ENCODE results near the gene CBFB.
A peak's percentile ranks its signal among the peaks of the same experiment; 100 is the strongest.
"Not testable (repeated sequence)": the region's sequence is repeated elsewhere in the genome, so short reads cannot be mapped to it uniquely, and the experiment has no call there.

The CBFB gene

GRCh38 chr16:67017421-67017750 is 11.6 kb upstream of the CBFB start:
- no peak for DNase-seq

DNA sequence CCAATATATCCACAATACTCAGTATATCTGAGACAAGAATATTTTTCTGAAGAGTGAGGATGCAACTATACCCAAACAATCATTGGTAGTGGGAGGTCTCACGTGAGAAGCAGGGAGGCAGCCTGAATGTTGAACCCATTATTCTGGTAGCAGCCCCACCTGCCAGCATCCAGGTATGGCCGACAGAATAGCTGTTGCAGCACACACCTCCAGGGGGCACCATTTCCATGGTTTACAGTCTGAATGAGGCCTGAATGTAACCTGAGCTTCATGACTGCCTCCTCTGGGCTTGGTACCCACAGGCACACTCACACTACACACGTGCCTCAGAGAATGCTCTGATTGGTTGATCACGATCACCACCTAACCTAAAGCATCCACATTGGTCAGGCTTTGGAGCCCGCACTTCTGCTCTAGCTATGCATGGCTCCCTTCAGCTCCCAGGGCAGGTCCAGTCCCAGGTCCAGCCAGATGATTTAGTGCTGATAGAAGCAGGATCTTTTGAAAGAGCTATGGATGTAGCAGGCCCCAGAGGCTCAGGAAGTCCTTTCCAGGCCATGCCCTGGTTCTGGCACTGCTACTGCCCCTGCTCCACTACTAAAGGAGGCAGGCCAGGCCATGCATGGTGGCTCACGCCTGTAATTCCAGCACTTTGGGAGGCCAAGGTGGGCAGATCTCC is 11.0 kb upstream of the CBFB start:
- DNase-seq: peak; percentile 91

- DNase-seq: no peak
Observed at GRCh38 chr16:67019171-67019570, 9.8 kb upstream of the CBFB start.

DNA sequence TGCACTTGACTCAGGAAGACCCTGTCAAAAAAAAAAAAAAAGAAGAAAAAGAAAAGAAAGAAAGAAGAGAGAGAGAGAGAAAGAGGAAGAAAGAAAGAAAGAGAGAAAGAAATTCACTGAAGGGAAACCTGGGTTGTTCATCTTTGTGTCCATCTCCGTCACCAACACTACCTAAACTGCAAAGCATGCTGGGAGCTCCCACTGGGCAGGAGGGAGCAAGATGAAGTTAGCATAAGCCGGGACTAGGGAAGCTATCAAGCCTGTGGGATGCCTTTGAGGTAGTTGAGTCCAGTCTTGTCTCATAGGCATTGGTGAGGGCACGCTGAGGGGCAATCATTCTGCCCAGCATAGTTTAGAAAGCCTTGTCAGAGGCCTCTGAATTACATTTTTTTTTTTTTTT is 7.6 kb upstream of the CBFB start:
- DNase-seq: no peak

DNA sequence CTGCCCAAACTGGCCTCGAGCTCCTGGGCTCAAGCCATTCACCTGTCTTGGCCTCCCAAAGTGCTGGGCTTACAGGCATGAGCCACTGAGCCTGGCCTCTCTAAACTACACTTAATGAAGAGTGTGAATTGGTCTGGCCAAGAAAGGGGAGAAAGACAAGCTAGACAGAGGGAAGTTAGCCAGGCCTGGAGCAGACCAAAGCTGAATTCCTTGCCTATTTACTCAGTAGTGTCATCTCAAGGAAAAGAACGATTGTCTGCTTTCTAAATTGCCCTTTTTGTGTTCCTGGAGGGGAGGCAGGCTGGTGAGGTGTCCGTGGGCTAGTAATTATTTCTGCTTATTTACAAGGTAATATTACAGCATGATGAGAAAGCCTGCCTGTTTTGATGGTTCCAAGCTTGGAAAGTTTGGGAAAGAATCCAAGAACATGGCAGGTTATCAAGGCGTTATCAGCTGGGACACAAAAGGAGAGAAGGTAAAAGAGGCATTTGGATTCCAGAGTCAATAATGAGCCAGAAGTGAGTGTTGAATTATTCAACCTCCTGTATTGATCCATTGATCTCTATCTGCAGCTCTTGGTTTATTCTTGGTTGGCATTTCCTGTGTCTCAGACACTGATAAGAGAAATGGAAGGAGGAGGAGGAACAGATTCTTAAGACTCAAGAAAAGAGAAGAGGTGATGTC is 6.3 kb upstream of the CBFB start:
- DNase-seq: no peak

DNA sequence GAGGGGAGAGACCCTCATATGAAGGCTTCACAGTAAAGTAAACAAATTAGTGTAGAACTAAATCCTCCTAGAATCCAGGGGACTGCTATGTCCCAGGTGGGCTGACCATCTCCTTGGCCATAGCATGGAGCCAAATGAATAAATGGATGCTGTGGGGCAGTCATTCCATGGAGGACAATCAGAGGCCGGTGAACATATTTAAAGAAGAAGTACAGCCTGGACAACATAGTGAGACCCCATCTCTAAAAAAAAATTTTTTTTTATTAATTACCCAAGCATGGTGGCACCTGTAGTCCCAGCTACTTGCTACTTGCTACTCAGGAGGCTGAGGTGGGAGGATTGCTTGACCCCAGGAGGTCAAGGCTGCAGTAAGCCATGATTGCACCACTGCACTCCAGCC is 5.3 kb upstream of the CBFB start:
- no peak for DNase-seq

GRCh38 chr16:67024384-67025209 is 4.4 kb upstream of the CBFB start:
- DNase-seq: no peak

DNA sequence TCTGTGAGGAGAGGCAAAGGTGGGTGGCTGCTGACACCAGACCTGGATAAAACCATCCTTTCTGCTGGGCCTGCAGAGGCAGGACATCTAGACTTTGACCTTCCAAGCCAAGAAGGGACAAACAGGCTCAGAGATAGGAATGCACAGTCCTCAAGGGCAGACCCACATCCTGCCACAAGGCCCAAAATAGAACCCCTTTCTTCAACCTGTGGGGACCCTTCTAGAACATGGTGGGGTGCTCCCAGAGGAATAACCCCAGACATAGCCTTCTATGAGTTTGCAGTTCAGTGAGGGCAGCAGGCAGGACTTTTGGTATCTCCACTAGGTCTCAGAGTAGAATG is 3.8 kb upstream of the CBFB start:
- DNase-seq: no peak

GRCh38 chr16:67026570-67026969 is 2.4 kb upstream of the CBFB start:
- no peak for DNase-seq

GRCh38 chr16:67027046-67027445 is 1.9 kb upstream of the CBFB start:
- DNase-seq: no peak

- no peak for DNase-seq
Observed at GRCh38 chr16:67028167-67028695, 718 bp upstream of the CBFB start.

DNA sequence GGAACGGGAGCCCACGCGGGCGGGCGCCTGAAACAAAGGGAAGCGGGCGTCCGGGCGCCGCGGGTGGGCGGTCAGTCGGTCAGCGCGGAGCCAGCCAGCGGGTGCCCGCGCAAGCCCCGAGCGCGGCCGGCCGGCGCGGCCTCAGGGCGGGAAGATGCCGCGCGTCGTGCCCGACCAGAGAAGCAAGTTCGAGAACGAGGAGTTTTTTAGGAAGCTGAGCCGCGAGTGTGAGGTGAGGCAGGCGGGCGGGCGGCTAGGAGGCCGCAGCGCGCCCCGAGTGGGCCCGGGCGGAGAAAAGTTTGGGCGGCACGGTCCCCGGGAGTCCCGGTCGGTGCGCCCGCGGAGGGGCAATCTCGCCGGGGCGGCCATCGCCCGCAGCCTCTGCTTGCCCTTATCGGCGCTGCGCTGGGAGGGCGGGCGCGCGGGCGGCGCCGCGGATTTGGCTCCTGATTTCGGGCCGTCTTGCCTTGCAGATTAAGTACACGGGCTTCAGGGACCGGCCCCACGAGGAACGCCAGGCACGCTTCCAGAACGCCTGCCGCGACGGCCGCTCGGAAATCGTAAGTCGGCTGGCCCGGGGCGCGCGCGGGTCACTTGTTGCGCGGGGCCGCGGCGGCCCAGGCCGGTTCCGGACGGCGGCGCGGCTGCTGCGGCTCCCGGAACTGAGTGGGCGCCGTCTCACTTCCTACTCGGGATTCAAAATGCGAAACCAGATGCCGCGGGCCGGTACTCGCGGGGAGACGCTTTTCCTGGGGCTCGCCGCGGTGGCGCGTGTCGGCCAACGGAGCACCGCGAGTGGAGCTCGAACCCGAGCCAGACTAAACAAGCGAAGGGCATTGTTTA is 526 bp downstream of the CBFB start:
- no peak for DNase-seq

DNA sequence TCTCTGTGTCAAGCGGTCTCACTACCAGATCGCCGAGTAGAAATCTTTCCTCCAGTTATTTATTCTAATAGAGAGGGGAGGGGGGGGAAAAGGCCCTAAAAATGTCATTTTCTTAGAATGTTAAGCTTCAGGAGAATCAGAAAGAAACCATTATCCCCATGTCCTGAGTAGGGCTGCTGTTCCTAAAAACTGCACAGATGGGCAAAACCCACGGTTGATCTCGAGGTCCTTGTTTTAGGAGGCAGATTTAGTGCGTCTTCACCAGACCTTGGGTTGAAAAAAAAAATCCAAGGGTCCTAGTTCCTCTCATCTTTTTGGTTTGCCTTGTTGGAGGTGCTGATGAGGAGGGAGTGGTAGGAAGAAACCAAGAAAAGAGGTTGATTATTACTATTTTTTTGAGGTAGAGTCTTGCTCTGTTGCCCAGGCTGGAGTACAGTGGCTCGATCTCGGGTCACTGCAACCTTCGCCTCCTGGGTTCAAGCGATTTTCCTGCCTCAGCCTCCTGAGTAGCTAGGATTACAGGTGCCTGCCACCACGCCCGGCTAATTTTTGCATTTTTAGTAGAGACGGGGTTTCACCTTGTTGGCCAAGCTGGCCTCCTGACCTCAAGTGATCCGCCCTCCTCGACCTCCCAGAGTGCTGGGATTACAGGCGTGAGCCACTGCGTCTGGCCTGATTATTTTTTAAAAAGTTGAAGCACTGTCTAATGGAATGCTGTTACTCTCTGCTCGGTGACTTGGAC is 1.4 kb downstream of the CBFB start:
- DNase-seq: no peak

GRCh38 chr16:67034487-67034886 is 5.5 kb downstream of the CBFB start:
- DNase-seq: no peak

- DNase-seq: no peak
Observed at GRCh38 chr16:67035364-67035763, 6.4 kb downstream of the CBFB start.

GRCh38 chr16:67036323-67036741 is 7.4 kb downstream of the CBFB start:
- DNase-seq: no peak

GRCh38 chr16:67039260-67040020 is 10.5 kb downstream of the CBFB start:
- DNase-seq: no peak

DNA sequence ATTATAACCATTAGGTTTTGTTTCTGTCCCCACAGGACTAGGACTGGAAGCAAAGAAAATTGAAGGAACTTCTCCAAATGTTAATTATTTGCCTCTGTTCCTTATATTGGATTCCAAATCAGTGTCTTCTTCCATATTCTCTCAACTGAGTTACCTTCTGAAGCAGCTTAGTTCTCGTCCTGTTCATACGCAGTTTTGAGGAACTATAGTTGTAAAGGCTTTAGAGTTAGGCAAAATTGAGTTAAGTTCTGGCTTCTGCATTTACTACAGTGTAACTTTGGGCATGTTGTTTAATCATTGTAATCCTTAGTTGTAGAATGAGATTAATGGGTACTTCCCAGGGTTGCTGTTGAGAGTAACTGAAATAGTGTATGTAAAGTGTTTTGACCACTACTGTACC is 11.2 kb downstream of the CBFB start:
- DNase-seq: no peak

GRCh38 chr16:67040906-67041305 is 12.0 kb downstream of the CBFB start:
- DNase-seq: no peak

GRCh38 chr16:67041520-67041919 is 12.6 kb downstream of the CBFB start:
- DNase-seq: not testable (repeated sequence)

DNA sequence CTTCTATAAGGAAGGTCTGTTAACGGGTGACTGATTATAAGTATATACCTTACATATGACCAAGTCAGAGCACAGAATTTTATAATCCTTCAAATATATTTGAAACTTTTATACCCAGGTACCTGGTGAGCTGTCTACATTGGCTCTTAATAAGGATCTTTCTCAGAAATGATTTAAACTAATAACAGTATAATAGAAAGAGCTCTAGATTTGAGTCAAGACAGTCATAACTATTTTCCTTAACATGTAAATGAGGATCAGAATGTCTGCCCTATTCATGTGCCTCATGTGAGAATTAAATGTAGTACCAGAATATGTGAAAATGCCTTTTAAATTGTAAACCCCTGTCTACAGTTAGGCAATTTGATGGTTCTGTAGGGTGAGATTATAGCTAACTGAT is 14.5 kb downstream of the CBFB start:
- no peak for DNase-seq

DNA sequence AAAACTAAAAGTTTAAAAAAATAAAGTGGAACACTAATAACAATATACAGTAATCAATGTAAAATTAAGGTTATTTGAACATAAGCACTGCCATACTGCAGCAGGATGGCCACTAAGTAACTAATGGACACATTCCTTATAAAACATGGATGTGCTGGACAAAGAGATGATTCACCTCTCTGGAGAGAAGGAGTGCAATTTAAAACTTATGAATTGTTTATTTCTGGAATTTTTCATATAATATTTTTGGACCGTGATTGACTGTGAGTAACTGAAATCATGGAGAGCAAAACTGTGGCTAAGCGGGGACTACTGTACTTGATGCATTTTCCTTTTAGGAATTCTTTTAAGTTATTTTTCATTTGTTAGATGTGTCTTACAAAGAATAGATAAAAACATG is 21.8 kb downstream of the CBFB start:
- no peak for DNase-seq
